Hair follicle dermal papilla cell (primary cell): ENCODE measurements around the gene CDK15. TPM values are rescaled to one million over a fixed set of nuclear protein-coding genes. Genes with fewer than 3 reads are reported as not detected.

ENCODE experiments used
- small RNA-seq: library from RNA; depleted of rRNA; stranded (forward); fragments of <200 nt; gene quantifications from one replicate; pipeline ENCODE3, GENCODE V24; 2012
- total RNA-seq: library from RNA; depleted of rRNA; stranded (reverse); fragments of >200 nt; gene quantifications from 2 replicates; pipeline ENCODE4 v1.2.3, GENCODE V29; 2012

The CDK15 gene
- total RNA-seq, result 2.8 and 4.7 TPM in 2 replicates

GRCh38 chr2:201806442-201807170 lies at the start of gene CDK15:
Gene CDK15 (plus strand): TSS chr2:201806537. CDS start chr2:201806665, 128 bp downstream.

GRCh38 chr2:201780674-201781493 lies 25.5 kb upstream of the CDK15 start, which contains the start of gene ALS2:
Gene ALS2 (minus strand): TSS chr2:201780933. CDS start chr2:201768885, 12,048 bp downstream.

Small RNAs within 50 kb of the gene (small RNA-seq; reads per million reads assigned to genes)
- not detected for gene RF00019
- not detected for gene RNU6-440P
- not detected for gene UBE2V1P11

Other genes with a start within 250 kb of the CDK15 start
- gene TMEM237, start 163.0 kb upstream of the CDK15 start, total RNA-seq, result 34.6 and 41.8 TPM in 2 replicates
- gene MPP4, start 107.9 kb upstream of the CDK15 start, total RNA-seq, result 0.73 and 0.97 TPM in 2 replicates
- 36.1 and 38.1 TPM in 2 replicates for gene ALS2, start 25.6 kb upstream of the CDK15 start, total RNA-seq
- 21.3 and 22.6 TPM in 2 replicates for gene FZD7, start 227.3 kb downstream of the CDK15 start, total RNA-seq